ENCODE results near the gene RBM17.
A peak's percentile ranks its signal among the peaks of the same experiment; 100 is the strongest.
"Not testable (repeated sequence)": the region's sequence is repeated elsewhere in the genome, so short reads cannot be mapped to it uniquely, and the experiment has no call there.

RBM17 gene

DNA sequence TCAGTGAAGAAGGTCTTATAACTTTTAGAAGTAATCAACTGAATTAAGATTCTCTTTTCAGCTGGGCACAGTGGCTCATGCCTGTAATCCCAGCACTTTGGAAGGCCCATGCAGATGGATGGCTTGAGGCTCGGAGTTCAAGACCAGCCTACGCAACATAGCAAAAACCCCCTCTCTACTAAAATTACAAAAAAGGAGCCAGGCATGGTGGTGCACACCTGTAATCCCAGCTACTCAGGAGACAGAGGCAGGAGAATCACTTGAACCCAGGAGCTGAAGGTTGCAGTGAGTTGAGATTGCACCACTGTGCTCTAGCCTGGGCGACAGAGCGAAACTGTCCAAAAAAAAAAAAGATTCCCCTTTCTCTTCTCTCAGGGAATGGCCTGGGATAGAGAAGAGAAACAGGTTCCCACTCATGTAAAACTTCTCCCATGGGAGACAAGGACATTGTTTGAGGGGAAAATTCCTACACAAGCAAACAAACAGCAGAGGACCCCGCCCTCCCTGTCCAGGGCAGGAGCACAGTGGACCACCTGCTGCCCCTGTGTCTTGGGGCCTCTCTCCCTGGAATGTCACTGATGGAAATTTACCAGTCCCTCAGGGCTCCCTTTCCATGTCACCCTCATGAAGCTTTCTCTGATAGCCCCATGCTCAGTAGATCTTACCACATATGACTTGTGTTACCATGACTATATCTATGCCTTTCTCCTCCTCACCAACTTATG is 32.3 kb upstream of the RBM17 start:
- DNase-seq (ENCODE audit: low read depth in 2 of 2), result no peak

DNA sequence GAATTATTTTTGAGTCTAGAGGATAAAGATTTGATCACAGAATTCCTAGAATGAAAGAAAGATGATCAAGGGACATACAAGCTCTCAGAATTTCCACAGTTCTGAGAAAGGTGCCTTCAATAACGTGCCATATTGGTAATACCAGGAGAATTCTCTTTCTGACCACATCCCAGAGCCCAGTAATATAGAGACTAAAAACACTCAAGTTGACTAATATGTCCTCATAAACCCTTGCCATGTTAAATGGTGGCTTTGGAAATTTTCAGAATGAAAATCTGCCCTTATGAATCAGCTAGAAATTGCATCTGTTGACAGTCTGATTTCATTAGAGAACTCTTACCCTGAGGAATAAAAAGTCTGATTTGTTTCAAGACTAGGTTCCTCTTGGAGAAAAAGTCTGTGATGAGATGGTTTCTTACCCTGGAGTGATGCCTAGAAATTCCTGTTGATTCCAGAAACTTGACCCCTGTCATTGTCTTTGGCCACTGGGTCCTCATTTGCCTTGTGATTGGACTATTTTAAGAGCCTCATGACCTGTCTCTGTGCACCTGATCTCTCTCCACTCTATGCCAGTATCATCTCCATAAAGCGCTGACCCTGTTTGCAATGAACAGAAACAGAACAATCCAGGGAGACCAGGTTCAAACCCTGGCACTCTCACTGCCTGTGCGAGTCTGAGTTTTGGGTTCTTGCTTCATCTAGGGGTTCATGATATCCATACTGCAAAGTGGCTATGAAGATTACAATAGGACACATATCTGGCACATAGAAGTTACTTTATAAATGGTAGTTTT is 30.0 kb upstream of the RBM17 start:
- no peak for DNase-seq (ENCODE audit: low read depth in 2 of 2)

DNA sequence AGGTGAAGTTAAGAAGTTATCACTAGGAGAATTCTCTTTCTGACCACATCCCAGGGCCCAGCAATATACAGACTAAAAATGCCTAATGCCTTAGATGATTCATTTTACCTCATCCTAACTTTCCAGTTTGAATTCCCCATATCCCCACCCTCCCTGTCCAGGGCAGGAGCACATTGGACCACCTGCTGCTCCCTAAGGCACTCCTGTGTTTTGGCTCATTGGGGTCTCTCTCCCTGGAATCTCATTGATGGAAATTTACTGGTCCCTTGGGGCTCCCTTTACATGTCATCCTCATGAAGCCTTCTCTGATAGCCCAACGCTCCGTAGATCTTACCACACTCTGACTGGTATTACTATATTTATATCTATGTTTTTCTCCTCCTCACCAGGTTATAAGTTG is 29.3 kb upstream of the RBM17 start:
- DNase-seq (ENCODE audit: low read depth in 2 of 2), result no peak

DNA sequence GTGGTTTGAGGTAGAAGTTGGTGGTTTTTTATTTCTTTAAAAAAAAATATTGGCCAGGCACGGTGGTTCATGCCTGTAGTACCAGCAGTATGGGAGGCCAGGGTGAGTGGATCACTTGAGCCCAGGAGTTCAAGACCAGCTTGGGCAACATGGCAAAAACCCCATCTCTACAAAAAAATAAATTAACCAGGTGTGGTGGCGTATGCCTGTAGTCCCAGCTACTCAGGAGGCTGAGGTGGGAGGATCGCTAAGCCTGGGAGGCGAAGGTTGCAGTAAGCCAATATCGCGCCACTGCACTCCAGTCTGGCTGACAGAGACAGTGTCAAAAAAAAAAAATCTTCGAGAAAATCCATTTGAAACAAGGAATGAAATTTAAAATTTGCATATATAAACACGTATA is 27.8 kb upstream of the RBM17 start:
- no peak for DNase-seq (ENCODE audit: low read depth in 2 of 2)

DNA sequence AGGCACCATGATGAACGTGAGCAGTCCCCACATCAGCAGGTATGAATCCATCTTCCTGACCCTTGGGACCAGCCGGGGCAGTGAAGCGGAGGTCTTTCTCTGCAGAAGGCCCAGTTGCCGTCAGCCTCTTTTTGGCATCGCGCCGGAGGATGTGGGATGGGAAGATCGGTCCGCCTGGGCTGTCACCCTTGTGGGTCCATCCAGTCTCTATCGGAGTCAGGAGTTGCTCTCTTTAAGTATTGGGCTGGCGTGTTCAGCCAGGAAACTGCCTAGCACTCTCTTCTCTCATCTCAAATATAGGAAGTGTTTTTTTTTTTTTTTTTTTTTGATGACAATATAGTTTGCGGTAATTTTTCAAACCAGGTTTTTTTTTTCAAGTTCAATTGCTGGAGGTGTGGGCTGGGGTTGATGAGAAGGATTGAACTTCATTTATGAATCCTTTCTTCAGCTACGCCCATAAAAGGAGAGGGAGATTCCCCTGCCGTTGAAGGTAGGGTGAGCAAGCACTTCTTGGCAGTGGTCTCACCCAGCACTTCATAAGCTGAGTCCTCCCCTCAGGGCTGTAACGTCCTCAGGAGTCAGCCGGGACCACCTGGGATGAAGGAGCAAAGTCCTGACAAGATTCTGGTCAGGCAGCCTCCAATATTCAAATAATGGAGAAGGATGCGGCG is 26.6 kb upstream of the RBM17 start, which contains the start of gene IL2RA:
Gene IL2RA, minus strand, starts transcription at position 267 of the 671 bp plus-strand sequence. Its CDS starts 216 bp downstream, at position 51.
- peak in 1 of 2 donors; percentile 47 for DNase-seq (ENCODE audit: low read depth in 2 of 2)

DNA sequence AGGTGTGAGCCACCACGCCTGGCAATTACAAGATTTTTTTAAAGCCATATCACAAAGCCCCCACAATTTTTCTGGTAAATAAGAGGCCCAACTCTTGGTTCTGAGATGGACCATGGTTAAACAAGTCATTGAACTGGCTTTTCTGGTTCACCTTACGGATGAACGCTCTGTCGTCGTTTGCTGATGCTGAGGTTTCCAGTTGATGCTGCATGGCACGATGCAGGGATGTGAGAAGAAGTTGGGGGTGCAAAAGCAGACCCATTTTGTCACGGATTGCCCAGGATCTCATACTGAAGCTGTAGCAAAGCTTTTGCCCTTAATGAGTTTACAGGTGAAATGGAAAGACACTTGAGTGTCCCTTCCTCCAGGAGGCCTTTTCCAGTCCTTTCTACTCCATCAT is 24.7 kb upstream of the RBM17 start:
- no peak for DNase-seq (ENCODE audit: low read depth in 2 of 2)

DNA sequence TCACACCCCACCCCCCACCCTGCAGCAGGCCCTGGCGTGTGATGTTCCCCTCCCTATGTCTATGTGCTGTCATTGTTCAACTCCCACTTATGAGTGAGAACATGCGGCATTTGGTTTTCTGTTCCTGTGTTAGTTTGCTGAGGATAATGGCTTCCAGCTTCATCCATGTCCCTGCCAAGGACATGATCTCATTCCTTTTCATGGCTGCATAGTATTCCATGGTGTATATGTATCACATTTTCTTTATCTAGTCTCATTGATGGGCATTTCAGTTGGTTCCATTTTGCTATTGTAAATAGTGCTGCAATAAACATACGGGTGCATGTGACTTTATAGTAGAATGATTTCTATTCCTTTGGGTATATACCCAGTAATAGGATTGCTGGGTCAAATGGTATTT is 24.1 kb upstream of the RBM17 start:
- DNase-seq (ENCODE audit: low read depth in 2 of 2), result not testable (repeated sequence)

DNA sequence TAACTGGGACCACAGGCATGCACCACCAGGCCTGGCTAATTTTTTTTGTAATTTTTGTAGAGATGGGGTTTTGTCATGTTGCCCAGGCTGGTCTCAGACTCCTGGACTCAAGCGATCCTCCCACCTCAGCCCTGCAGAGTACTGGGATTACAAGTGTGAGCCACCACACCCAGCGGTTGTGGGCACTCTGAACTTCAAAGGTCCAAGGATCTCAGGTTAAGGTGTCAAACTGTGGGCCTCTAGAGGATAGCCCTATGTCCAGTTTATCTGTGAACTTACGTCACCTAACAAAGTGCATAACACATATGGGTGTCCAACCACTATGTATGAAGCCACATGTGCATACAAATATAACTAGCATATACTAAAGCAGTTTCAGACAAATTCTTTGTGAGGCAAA is 23.4 kb upstream of the RBM17 start:
- no peak for DNase-seq (ENCODE audit: low read depth in 2 of 2)

DNA sequence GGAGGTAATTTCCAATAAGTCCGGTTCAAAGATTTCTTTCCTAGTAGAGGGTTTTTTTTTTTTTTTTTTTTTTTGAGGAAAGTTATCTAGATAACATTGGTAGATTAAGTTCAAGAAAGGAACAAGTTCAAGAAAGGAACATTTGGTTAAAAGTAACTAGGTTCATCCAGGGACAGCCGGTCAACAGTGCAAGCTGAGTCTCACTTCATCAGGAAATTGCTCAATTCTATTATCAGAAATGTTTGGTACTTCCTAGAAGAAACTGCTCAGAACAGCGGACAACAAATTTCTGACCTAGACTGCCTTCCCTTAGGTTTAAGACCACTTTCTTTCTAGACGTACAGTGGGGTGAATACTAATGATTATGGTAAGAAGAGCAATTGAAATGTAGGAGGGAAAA is 23.0 kb upstream of the RBM17 start:
- no peak for DNase-seq (ENCODE audit: low read depth in 2 of 2)

DNA sequence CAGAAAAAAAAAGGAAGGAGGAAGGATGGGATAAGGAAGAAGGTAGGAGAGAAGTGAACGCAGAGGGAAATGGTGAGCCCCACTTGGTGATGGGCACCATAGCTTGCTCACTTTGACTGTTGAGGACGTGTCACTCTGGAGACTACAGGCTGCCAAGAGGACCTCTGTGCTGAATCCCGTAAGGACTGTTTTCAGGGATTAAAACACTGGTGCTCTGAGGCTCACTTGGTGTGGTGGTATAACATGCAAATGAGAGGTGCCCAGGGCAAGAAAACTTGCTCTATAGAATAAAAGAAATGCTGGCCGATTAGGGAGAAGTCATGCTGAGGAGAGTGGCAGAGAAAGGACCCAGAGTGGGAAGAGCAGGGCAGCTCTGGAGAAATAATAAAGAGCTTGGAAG is 21.4 kb upstream of the RBM17 start:
- no peak for DNase-seq (ENCODE audit: low read depth in 2 of 2)

DNA sequence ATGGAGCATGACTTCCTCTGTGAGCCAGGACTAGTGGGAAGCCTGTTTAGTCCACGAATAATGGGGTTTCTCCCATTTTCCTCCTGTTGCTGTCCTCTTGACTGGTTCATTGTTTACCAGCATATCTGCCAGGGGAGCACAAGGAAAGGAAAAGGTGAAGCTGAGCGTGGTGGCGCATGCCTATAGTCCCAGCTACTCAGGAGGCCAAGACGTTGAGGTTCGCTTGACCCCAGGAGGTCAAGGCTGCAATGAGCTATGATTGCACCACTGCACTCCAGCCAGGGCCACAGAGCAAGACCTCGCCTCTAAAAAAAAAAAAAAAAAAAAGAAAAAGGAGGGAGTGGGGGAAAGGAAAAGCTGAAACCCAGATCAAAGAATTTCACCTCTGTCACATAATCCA is 20.8 kb upstream of the RBM17 start:
- DNase-seq (ENCODE audit: low read depth in 2 of 2), result no peak

DNA sequence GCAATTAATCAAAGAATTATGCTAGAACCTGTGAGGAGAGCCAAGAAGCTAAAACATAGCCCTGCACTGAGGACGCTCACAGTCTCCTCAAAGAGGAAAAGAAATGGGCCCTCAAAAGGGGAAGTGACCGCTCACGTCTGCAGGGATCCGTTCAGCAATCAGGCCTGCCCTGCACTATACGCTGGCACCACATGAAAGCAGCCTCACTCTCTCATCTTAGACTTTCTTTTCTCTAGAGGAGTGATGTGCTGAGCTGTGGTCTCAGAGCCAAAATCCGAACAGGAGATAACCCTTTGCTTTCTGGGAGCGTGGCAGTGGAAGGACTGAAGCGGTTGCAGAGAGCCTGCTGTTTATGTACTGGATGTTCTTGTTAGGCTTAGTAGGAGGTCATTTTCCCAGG is 20.4 kb upstream of the RBM17 start:
- DNase-seq (ENCODE audit: low read depth in 2 of 2), result no peak

DNA sequence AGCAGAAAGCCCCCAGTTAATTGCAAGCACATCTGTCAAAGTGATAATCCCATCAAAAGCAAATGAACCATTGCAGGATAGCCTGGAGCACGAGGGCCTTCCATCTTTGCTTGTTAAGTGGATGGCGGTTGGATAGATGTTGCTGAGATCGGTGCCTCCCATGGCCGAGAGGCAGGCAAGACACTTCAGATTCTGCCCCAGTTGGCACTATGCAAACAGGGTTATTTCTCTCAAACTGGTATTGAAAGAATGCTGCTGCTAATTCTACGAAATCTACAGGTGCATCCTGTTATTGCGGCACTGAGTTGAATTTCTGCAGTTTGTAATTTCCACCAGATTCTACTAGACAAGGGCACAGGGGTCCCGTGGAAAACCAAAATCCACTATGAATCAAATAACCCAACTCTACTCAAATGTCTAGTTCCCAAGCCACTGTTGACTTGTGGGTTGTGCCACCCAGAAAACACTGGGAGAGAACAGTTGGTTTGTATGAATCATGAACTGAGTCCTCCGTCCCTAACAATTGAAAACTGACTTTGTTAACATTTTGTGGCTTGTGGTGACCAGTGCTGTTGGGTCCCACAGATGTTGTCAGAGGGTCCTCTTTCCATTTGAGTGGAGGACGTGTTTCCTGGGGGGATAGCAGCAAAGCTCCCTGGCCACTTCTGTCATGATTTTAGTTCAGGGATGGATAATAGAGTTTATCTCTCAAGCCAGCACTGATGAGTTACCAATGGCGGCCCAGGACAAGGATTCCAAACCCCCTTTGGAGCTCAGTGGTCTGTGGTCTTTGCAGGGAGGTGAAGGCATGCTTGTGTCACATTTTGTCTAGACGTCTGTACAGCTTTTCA is 19.5 kb upstream of the RBM17 start:
- no peak for DNase-seq (ENCODE audit: low read depth in 2 of 2)

DNA sequence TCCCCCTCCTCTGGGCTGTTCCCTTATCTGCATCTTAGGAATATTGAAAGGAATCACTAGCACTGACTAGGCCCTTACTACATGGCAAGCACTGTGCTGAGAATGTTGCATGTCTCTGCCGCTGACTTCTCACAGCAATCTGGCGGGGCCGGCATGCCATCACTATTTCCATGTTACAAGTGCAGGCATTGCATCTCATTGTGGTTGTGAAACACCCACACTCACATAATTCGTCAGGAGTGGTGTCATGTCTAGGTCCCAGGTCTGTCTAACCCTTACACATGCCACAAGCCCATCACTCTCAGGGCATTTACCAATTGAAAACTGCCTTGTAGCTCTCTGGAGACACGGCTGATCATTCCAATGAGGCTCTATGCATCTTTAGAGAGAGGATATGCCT is 18.2 kb upstream of the RBM17 start:
- DNase-seq (ENCODE audit: low read depth in 2 of 2), result peak in 1 of 2 donors; percentile 36

DNA sequence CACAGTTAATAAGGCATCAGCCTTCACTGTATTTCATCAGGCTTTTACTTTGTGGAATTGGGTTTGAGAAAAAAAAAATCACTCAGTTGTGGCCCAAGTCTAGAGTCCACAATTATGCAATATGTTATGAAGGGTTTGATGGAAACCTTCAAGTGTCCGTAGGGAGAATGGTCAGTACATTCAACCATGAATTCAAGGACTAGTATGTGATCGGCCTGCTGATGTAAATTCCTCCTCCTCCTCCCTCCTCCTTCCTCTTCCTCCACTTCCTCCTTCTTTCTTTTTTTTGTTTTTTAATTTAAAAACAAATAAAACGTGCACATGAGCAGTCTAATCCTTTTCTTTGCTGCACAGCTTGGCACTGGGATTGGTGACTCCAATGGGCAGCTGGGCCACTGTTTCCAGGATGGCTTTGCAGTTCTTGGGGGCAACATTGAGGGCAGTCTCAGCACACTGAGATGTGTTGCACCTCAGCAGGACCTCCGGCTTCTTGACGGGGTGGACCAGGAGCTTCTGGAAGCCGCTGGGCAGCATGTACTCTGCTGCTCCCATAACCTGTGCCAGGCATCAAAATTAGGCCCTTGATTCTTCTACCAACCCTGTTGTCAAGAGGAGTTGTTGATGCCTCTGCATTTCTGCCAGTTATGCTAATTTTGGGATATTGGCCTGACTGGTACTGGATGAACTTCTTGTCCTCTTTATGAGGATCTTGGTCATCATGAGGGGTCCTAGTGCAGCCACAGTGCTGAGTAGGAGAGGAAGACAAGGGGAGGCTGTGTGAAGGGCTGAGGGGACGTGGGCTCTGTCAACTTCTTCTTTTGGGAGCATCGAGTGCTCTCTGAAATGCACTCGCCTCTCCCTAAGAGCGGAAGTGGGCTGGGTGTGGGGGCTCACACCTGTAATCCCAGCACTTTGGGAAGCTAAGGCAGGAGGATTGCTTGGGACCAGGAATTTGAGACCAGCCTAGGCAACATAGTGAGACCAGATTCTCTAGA is 17.4 kb upstream of the RBM17 start:
- no peak for DNase-seq (ENCODE audit: low read depth in 2 of 2)

DNA sequence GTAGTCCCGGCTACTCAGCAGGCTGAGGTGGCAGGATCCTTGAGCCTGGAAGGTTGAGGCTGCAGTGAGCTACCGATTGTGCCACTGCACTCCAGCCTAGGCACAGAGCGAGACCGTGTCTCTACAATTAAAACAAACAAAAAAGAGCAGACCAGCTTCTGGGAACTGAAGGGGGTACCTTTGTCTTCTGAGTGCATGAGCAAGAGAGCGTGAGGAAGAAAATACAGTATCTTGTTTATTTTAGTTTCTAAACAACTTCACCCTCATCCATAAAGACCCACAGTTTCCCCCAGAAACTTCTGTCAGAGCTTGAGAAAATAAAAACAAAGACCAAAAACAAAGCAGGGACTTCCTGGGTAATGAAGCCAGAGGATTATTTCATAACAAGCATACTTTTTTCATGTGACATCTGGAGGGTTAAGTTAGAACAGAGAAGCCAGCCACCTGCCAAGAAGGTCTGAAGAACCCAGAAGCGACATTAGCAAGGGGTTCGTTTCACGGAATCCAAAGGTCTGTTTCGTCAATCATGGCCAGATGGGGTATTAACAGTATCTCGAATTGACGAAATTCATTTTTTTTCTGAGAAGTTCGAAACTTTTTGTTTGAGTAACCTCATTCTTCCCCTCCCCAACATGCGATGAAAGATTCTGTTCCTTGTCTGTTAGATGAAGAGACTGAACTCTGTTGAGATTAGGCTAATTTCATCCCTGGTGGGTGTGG is 16.5 kb upstream of the RBM17 start:
- DNase-seq (ENCODE audit: low read depth in 2 of 2), result no peak

DNA sequence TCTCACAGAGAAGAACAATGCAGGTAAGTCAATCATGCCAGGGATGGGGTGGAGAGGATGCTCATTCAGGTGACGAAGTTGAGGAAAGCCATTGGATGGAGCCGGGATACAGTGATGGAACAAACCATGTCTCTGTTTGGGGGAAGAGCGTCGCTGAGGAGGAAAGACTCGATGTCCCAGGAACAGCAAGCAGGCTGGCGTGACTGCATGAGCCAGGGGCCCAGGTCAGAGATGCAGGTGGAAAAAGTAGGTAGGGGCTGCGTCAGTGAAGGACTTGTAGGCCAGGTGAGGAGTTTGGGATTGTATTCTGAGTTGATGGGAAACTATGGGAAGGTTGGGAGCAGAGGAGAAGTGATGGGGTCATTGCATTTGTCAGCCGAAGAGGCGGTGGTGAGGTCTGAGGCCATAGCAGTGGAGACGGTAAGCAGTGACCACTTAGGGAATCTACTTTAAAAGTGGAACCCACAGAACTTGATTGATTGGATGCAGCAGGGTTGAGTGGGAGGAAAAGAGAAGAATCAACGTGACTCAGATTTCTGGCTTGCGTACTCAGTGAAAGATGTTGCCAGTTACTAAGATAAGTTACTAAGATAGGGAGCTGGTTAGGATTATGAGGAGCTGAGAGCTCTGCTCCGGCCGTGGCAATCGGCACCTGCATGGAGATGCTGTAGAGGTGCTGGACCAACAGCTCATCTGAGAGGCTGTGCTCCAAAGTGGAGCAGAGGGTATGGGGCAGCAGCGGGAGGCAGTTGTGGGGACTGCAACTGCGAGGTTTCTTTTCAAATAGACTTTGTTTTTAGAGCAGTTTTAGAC is 14.1 kb upstream of the RBM17 start:
- no peak for DNase-seq (ENCODE audit: low read depth in 2 of 2)

DNA sequence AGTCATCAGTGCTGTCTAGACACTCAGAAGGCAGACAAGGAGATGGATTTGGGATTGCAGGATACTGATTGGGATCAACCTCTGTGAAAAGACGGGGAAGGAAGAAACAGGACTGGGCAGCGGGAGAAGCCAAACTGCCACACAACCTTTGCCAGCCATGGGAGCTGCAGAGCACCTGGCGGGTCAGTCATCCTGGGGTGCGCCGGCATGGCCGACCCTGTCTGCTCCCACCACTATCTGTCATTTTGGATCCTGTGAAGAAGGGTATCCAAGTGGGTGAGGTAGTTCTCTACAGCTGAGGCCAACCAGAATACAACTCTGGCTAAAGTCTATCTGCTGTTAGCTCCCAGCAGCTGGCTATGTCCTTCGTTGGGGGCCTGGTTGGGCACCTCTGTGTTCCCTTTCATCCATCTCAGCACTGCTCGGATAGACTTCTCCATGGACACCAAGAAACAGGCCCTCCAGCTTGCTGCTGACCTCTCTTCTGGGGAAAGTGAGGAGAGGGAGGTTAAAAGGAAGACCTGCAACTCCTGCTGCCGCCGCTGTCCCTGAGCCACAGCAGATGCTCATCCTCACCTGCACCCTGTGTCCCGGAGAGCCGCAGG is 11.7 kb upstream of the RBM17 start:
- no peak for DNase-seq (ENCODE audit: low read depth in 2 of 2)

DNA sequence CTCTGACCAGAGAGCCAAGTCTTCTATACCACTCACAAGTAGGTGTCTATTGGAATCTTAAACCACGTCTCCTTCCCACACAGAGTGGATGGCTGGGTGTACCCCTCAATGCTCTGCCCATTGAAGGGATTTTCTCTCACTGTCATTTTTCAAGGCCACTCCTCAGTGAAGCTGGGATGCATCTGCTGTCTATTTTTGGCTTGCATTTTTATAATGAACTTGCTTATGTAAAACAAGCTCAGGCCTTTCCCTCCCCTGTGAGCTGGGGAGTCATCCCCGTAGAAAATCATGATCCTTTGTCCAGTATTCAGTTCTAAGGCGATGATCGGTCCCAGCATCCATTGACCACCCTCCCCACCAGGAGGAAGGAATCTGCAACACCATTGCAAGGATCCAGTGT is 9.8 kb upstream of the RBM17 start:
- DNase-seq (ENCODE audit: low read depth in 2 of 2), result no peak

Measured in activated CD8-positive, alpha-beta memory T cell treated with anti-CD3 and anti-CD28 coated beads for 4 hours (primary cell).